Prostate gland (tissue), 2 donors: ENCODE data around the gene ZNF567.

Source experiments
- POLR2A ChIP-seq: fragments of 450-650 bp; IDR thresholded peaks from one replicate; pipeline ENCODE4 v1.6.1; 2016; ENCODE audit warnings: antibody characterized with exemption, mild to moderate bottlenecking
- POLR2AphosphoS5 ChIP-seq: sonication (generic); formaldehyde crosslinking; IDR thresholded peaks from one replicate; pipeline ENCODE4 v1.6.1; 2017; ENCODE audit warnings: antibody characterized with exemption
- TF ChIP-seq, protein P1 (sequence below), 4 experiments: fragments of 200-600 bp in 2 of 4; fragments of 450-650 bp in 2 of 4; sonication (generic) in 2 of 4; IDR thresholded peaks; 1 replicate in 3 of 4; 2 replicates in 1 of 4; pipeline ENCODE4 v1.5.1; 2016 to 2019; ENCODE audit warnings: antibody characterized with exemption in 4 of 4, mild to moderate bottlenecking in 2 of 4, moderate library complexity in 2 of 4

GRCh38 chr19:36750066-36750691 lies 62.8 kb downstream of the ZNF567 start:
- TF ChIP-seq, protein P1, sequence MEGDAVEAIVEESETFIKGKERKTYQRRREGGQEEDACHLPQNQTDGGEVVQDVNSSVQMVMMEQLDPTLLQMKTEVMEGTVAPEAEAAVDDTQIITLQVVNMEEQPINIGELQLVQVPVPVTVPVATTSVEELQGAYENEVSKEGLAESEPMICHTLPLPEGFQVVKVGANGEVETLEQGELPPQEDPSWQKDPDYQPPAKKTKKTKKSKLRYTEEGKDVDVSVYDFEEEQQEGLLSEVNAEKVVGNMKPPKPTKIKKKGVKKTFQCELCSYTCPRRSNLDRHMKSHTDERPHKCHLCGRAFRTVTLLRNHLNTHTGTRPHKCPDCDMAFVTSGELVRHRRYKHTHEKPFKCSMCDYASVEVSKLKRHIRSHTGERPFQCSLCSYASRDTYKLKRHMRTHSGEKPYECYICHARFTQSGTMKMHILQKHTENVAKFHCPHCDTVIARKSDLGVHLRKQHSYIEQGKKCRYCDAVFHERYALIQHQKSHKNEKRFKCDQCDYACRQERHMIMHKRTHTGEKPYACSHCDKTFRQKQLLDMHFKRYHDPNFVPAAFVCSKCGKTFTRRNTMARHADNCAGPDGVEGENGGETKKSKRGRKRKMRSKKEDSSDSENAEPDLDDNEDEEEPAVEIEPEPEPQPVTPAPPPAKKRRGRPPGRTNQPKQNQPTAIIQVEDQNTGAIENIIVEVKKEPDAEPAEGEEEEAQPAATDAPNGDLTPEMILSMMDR (IDR thresholded peaks at IDR 0.05) = no peak
- no peak for TF ChIP-seq POLR2AphosphoS5
- TF ChIP-seq POLR2A = no peak
